ENCODE measurements around the gene KLF6. TPM values are rescaled to one million over a fixed set of nuclear protein-coding genes. Genes with fewer than 3 reads are reported as not detected.

The KLF6 gene
- total RNA-seq, result 11.3 and 35.9 TPM in 2 replicates

GRCh38 chr10:3784510-3785250 lies at the start of gene KLF6:
Gene KLF6, minus strand, starts transcription at chr10:3785209. Its CDS starts 195 bp downstream, at chr10:3785014.

Data from smooth muscle cell of the umbilical artery (primary cell).